ENCODE data around the gene DCPS. TPM values are rescaled to one million over a fixed set of nuclear protein-coding genes. Genes with fewer than 3 reads are reported as not detected.
"Not testable (repeated sequence)": the region's sequence is repeated elsewhere in the genome, so short reads cannot be mapped to it uniquely, and the experiment has no call there.

Gene DCPS
- total and polyA plus RNA-seq, 2 of the 4 experiments (the other 2 are of a cell fraction), result 19.7 to 34.8 TPM

GRCh38 chr11:126308771-126309170 is 4.9 kb downstream of the DCPS start:
- dilution Hi-C loops (cut with HindIII; ENCODE audit: low sequenced_read_pairs, unreplicated experiment); H2BK120ac ChIP-seq (ENCODE audit: low read depth, low read length); H2AFZ ChIP-seq (replicated peaks; ENCODE audit: low read length, poor library complexity); H4K91ac ChIP-seq (ENCODE audit: insufficient read depth, low read depth, low read length); H3K4me2 ChIP-seq (ENCODE audit: low read depth, low read length); H3K4me3 ChIP-seq (ENCODE audit: insufficient read depth, low read depth, low read length); H2BK20ac ChIP-seq (ENCODE audit: low read depth, low read length); BruUV-seq (replicated peaks); H3K14ac ChIP-seq (replicated peaks; ENCODE audit: low read depth, low read length); H2BK15ac ChIP-seq (ENCODE audit: low read depth, low read length); H3K4me1 ChIP-seq (ENCODE audit: control insufficient read depth, insufficient read depth, low read length); H3K4ac ChIP-seq (ENCODE audit: low read depth, low read length); POLR2A ChIA-PET (ENCODE audit: unreplicated experiment); H3K36me3 ChIP-seq (ENCODE audit: control insufficient read depth, insufficient read depth, low read length); H3K9ac ChIP-seq (ENCODE audit: low read depth, low read length); H3K9me3 ChIP-seq (ENCODE audit: control insufficient read depth, insufficient read depth, low read length); H3K18ac ChIP-seq (ENCODE audit: low read depth, low read length); H3K56ac ChIP-seq (ENCODE audit: extremely low read depth, insufficient read depth, low read length); H4K20me1 ChIP-seq (ENCODE audit: insufficient read depth, low read length); H2AK9ac ChIP-seq (replicated peaks; ENCODE audit: low read depth, low read length, poor library complexity); H2AK5ac ChIP-seq (ENCODE audit: low read depth, low read length); H4K5ac ChIP-seq (ENCODE audit: low read depth, low read length); H2BK5ac ChIP-seq (ENCODE audit: low read depth, low read length, poor library complexity, severe bottlenecking); H3K23ac ChIP-seq (ENCODE audit: low read depth, low read length); H3K27me3 ChIP-seq (ENCODE audit: control insufficient read depth, insufficient read depth, low read length); DNase-seq; H3K27ac ChIP-seq (ENCODE audit: insufficient read depth, low read length); H3K9me1 ChIP-seq (ENCODE audit: insufficient read depth, low read length); H4K8ac ChIP-seq (ENCODE audit: low read depth in 2 of 2, low read length in 2 of 2); ATAC-seq (ENCODE audit: low read depth): not testable (repeated sequence)
- CTCF ChIA-PET, result interaction anchor here (3.4 kb wide), 1 partner anchor 171 kb away, joined by 35 read pairs; no protein-coding TSS in a partner anchor
- intact Hi-C loops (cut with micrococcal nuclease), result loop anchor here (10.0 kb wide), 1 partner anchor 1726 kb away; no protein-coding TSS in a partner anchor
- WGBS, 2 experiments (ENCODE audit: extremely low coverage in 2 of 2, insufficient read length in 1 of 2), result 100% methylated on average over 1 of the region's 4 CpGs; no CpG with 5 or more reads in 1 of the 2 experiments
- in situ Hi-C loops (cut with MboI; ENCODE audit: low sequenced_read_pairs), result loop anchor here (10.0 to 25.0 kb wide), 4 partner anchors 296 to 1029 kb away; no protein-coding TSS in a partner anchor
- H3K79me1 ChIP-seq (ENCODE audit: low read depth in 1 of 2, low read length in 2 of 2), result peaks cover 7 to 12% of the 10 kb centered on the region in 2 experiments

All from IMR-90 (cell line).